Neutrophil (primary cell): Measurements from ENCODE around the gene TAOK3.

Experiments
- H3K27ac ChIP-seq: fragments of 200-600 bp; sonication (generic); 2 replicates; pipeline ENCODE4 v1.5.1; 2016; ENCODE audit warnings: mild to moderate bottlenecking, moderate library complexity
- H3K27me3 ChIP-seq: fragments of 200-600 bp; sonication (generic); 2 replicates; pipeline ENCODE4 v1.6.0; 2016; ENCODE audit warnings: mild to moderate bottlenecking
- H3K36me3 ChIP-seq: fragments of 200-600 bp; sonication (generic); 2 replicates; pipeline ENCODE4 v1.5.1; 2017
- H3K4me1 ChIP-seq, 2 experiments: fragments of 200-600 bp in 1 of 2; sonication (generic) in 1 of 2; 1 replicate in 1 of 2; 2 replicates in 1 of 2; pipeline versions ENCODE4 v1.5.1 to v1.6.1; 2013 to 2016; ENCODE audit warnings: low read depth in 1 of 2, low read length in 1 of 2, mild to moderate bottlenecking in 1 of 2, moderate library complexity in 1 of 2; ENCODE audit not compliant: control insufficient read depth in 1 of 2, insufficient read depth in 1 of 2
- H3K4me3 ChIP-seq, 2 experiments: fragments of 200-600 bp in 1 of 2; sonication (generic) in 1 of 2; 1 replicate in 1 of 2; 2 replicates in 1 of 2; pipeline ENCODE4 v1.5.1; 2013 to 2016; ENCODE audit warnings: low read depth in 1 of 2, low read length in 1 of 2, mild to moderate bottlenecking in 1 of 2, moderate library complexity in 1 of 2
- H3K9me3 ChIP-seq: fragments of 200-600 bp; sonication (generic); 2 replicates; pipeline ENCODE4 v1.5.1; 2016
- TF ChIP-seq, protein P1 (sequence below): fragments of 200-600 bp; sonication (generic); IDR thresholded peaks from 2 replicates; pipeline ENCODE4 v1.5.1; 2016; ENCODE audit warnings: antibody characterized with exemption

The TAOK3 gene

DNA sequence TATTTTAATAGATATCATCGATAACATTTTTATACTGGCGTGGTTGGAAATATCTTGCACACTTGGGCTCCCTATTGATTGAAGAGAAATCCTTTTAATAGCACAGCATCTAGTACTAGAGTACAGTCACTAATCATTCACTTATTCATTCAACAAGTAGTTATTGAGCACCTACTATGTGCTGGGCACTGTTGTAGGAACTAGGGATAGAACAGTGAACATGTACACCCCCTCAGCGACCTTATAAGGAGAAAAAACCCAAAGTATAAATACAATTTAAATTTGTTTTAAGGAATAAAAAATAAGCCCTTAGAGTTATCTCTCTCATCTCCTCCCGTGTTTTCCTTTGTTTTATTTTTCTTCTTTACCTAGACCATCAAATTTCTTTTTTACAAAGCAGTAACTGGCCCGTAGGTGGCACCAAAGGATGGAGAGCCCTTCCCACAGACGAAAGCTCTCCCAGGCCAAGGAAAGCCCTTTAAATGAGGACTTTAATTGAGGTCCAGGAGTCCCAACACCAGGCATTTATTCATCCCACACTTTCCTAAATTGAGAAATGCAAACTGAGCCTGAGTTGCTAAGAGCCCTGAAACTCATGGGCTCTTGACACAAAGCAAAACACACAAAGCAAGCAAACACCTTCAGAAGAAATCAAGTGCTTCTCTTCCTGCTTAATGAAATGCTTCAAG lies 207.8 kb downstream of the TAOK3 start:
- H3K9me3 ChIP-seq: no peaks in the 10 kb centered on the region
- no peaks in the 10 kb centered on the region for H3K4me1 ChIP-seq
- H3K27me3 ChIP-seq: no peaks in the 10 kb centered on the region
- H3K27ac ChIP-seq: no peak overlapping the region
- peaks cover 78% of the 10 kb centered on the region for H3K36me3 ChIP-seq
- no peak overlapping the region for H3K4me3 ChIP-seq
- TF ChIP-seq, protein P1, sequence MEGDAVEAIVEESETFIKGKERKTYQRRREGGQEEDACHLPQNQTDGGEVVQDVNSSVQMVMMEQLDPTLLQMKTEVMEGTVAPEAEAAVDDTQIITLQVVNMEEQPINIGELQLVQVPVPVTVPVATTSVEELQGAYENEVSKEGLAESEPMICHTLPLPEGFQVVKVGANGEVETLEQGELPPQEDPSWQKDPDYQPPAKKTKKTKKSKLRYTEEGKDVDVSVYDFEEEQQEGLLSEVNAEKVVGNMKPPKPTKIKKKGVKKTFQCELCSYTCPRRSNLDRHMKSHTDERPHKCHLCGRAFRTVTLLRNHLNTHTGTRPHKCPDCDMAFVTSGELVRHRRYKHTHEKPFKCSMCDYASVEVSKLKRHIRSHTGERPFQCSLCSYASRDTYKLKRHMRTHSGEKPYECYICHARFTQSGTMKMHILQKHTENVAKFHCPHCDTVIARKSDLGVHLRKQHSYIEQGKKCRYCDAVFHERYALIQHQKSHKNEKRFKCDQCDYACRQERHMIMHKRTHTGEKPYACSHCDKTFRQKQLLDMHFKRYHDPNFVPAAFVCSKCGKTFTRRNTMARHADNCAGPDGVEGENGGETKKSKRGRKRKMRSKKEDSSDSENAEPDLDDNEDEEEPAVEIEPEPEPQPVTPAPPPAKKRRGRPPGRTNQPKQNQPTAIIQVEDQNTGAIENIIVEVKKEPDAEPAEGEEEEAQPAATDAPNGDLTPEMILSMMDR: no peak

DNA sequence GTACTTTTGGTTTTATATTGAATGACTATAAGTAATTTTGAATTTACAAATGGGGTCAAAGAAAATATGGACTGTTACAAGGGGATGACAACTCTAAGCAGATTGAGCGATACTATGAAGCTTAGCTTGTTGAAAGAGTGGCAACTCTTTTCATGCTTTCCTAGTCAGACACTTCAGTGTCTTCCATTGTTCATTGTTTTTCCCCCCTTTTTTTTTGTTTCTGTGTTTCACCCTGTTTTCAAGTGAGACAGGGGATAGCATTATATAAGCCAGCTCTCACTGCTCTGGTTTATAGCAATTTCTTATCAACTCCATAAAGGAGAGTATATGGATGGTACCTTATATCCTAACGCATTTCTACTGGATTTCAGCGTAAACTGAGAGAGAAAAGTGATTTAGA lies 212.2 kb downstream of the TAOK3 start:
- H3K4me1 ChIP-seq: no peaks in the 10 kb centered on the region
- no peak overlapping the region for H3K4me3 ChIP-seq
- H3K27ac ChIP-seq: no peak overlapping the region
- TF ChIP-seq, protein P1: no peak
- H3K27me3 ChIP-seq: no peaks in the 10 kb centered on the region
- peaks cover 87% of the 10 kb centered on the region for H3K36me3 ChIP-seq
- H3K9me3 ChIP-seq: no peaks in the 10 kb centered on the region

DNA sequence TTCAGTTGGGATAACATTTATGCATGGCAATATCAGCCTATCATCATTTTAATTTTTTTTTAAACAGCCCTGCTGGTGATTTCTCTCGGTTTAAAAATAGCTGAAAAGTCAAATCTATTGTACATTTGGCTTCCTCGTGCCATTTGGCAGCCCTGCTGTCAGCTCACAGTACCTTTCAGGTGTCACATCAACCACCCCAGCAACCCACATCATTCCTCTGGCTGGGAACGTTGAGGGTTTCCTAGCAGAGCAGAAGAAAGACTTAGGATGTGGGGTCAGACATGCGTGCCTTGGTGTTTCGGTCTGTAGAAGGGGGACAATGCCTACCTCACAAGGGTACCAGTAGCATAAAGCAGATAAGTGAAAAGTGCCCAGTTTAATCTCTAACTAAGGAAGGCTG lies 221.0 kb downstream of the TAOK3 start:
- H3K4me3 ChIP-seq: no peak overlapping the region
- no peak overlapping the region for H3K27ac ChIP-seq
- H3K27me3 ChIP-seq: no peaks in the 10 kb centered on the region
- no peaks in the 10 kb centered on the region for H3K9me3 ChIP-seq
- no peaks in the 10 kb centered on the region for H3K4me1 ChIP-seq
- H3K36me3 ChIP-seq: peaks cover 77% of the 10 kb centered on the region
- TF ChIP-seq, protein P1: no peak

DNA sequence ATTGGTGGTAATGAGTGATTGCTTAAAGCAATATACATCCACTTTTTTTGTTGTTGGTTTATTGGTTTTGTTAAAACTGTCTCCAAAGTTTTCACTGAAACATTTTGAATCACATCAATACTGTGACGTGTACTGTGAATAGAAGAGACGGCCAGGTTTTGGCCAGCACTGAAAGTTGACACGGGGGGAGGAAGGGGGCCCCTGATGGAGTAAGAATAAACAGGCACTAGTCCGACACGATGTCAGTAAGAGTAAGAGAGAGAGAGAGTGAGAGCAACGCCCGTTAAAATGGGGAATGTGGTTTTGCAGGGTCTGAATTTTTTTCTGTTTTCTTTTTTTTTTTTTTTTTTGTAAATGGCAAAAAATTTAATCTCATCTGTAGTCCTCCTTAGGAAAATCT lies 222.1 kb downstream of the TAOK3 start:
- Histone ChIP-seq H3K36me3 (peaks cover 65% of the 10 kb centered on the region), H3K27me3 (no peaks in the 10 kb centered on the region), H3K9me3 (no peaks in the 10 kb centered on the region), H3K27ac (no peak overlapping the region), H3K4me3 (no peak overlapping the region), H3K4me1 (no peaks in the 10 kb centered on the region)
- TF ChIP-seq, protein P1: no peak

DNA sequence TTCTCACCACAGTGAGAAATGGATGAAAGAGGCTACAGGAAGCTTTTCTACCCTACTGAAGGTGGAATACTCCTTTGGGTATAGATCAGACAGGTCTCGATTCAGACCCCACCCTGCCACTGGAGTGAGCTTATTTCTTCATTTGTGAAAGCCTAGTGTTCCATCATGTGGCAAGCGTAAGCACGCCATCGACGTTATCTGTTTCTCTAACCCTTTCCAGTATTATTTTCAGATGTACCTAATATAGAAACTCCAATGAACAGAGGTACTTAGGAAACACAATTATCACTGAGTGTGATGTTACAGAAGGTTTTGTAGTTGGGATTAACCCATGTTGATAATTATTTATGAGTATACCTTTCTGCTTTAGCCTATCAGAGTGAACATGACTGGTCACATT lies 224.4 kb downstream of the TAOK3 start:
- Histone ChIP-seq H3K27ac (no peak overlapping the region), H3K27me3 (no peaks in the 10 kb centered on the region), H3K36me3 (peaks cover 45% of the 10 kb centered on the region), H3K4me1 (no peaks in the 10 kb centered on the region), H3K4me3 (no peak overlapping the region), H3K9me3 (no peaks in the 10 kb centered on the region)
- TF ChIP-seq, protein P1: no peak
